Testis (tissue), 2 donors: Measurements from ENCODE around the gene MINDY2.

Experiments
- POLR2A ChIP-seq: fragments of 450-650 bp; IDR thresholded peaks from one replicate; pipeline ENCODE4 v1.6.1; 2017; ENCODE audit warnings: antibody characterized with exemption, mild to moderate bottlenecking, moderate library complexity
- TF ChIP-seq, protein P1 (sequence below), 3 experiments: fragments of 450-650 bp in 2 of 3; fragments of 200-600 bp in 1 of 3; sonication (generic) in 1 of 3; IDR thresholded peaks; one replicate each; pipeline ENCODE4 v1.5.1; 2016 to 2019; ENCODE audit warnings: antibody characterized with exemption in 3 of 3, mild to moderate bottlenecking in 2 of 3, moderate library complexity in 1 of 3

DNA sequence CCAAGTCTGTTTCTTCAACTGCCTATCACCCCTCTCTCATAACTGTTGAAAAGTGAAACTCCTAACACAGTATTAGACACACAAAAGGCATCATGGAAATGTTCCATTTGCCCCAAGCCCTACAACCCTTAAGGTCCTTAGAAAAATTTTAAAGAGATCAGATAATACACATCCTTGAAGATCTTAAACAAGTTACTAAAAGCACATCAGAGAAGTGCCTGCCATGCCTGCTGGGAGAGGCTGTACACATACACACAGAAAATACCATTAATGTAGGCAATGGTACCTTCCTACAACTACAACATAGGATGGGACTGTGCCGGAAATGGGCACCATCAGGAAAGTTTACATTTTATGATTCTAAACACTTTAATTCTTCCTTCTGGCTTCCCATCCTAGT lies 24.9 kb upstream of the MINDY2 start:
- TF ChIP-seq, protein P1, sequence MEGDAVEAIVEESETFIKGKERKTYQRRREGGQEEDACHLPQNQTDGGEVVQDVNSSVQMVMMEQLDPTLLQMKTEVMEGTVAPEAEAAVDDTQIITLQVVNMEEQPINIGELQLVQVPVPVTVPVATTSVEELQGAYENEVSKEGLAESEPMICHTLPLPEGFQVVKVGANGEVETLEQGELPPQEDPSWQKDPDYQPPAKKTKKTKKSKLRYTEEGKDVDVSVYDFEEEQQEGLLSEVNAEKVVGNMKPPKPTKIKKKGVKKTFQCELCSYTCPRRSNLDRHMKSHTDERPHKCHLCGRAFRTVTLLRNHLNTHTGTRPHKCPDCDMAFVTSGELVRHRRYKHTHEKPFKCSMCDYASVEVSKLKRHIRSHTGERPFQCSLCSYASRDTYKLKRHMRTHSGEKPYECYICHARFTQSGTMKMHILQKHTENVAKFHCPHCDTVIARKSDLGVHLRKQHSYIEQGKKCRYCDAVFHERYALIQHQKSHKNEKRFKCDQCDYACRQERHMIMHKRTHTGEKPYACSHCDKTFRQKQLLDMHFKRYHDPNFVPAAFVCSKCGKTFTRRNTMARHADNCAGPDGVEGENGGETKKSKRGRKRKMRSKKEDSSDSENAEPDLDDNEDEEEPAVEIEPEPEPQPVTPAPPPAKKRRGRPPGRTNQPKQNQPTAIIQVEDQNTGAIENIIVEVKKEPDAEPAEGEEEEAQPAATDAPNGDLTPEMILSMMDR (IDR thresholded peaks at IDR 0.05), result no peak
- no peak for TF ChIP-seq POLR2A
